Measurements from ENCODE around the gene EIF3L. TPM values are rescaled to one million over a fixed set of nuclear protein-coding genes. Genes with fewer than 3 reads are reported as not detected.

The EIF3L gene
- total RNA-seq, 1 donor from 2014 or later = 255 TPM

GRCh38 chr22:37893583-37893983 is 44.4 kb downstream of the EIF3L start:
- no peak for DNase-seq (ENCODE audit: low spot score)
- intact Hi-C loops (cut with DNase I) = no loop called here

- intact Hi-C loops (cut with DNase I) = no loop called here
- no peak for DNase-seq (ENCODE audit: low spot score)
Measured at GRCh38 chr22:37894939-37895670, 45.9 kb downstream of the EIF3L start.

DNA sequence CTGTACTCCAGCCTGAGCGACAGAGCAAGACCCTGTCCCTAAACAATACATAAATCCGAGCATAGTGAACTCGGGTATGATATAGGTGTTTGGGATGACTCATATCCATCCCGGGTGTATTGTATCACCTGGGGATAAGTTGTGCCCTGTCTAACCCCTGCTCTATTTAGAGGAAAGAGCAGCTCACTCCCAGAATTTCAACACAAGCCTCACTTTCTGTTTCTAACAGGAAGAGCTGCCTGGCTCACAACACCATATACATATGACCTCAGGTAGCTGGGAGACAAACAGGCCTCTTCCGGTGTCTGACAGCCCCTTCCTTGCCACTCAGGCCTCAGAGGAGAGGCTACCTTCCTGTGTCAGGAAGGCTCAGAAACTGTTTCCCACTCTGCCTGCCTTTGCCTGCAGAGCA is 47.0 kb downstream of the EIF3L start:
- intact Hi-C loops (cut with DNase I) = no loop called here
- no peak for DNase-seq (ENCODE audit: low spot score)

DNA sequence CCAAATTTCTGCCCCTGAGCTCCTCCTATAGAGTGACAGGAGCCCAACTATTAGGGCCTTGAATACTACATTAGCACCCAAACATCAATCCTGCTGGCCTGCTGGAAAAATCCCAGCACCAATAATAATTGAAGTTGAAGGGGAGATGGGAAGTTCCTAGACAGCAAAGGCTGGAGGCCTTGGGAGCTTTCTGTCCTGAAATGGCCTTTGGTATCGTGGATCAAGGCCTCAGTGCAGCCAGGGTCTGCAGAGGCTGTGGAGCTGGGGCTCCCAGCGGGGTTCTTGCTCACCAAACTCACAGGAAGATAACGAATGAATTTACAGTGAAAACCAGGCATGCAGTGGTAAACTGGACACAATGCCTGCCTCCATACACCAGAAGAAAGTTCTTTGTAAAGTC is 47.7 kb downstream of the EIF3L start:
- no peak for DNase-seq (ENCODE audit: low spot score)
- intact Hi-C loops (cut with DNase I) = no loop called here

- no peak for DNase-seq (ENCODE audit: low spot score)
- intact Hi-C loops (cut with DNase I) = no loop called here
Measured at GRCh38 chr22:37897807-37898206, 48.6 kb downstream of the EIF3L start.

DNA sequence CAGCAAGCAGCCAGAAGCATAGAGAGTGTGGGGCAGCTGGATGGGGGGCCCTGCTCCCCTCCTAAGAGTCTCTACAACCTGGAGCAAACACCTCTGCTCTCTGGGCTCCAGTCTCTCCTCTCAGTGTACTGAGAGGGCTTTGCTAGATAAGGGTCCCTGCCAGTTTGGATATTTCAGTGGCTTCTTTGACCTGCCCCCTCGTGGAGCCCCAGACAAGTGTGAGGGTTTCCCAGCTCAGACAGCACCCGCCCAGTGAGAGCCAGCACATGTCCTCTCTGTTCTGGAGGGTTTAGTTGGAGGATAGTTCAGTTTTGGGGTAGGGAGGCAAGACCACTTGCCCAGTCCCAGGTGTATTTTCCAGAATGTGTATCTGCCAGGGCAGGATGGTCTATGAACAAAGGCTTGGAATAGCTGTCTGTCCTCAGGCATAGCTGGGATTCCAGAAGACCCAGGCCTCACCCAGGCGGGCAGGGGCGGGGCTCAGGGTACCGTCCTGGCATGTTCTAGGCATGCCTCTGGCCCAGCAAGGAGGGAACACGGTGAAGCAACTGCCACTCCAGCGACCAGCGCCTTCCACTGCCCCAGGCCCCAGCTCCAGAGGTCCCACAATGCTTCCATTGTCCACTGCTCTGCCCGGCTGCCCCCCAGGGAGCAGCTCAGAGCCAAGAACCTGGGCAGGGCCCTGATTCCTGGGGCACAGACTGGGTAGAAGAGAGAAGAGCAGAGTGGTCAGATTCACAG is 49.4 kb downstream of the EIF3L start:
- intact Hi-C loops (cut with DNase I) = no loop called here
- no peak for DNase-seq (ENCODE audit: low spot score)

GRCh38 chr22:37904572-37905533 is 55.6 kb downstream of the EIF3L start:
- intact Hi-C loops (cut with DNase I) = no loop called here
- DNase-seq (ENCODE audit: low spot score) = no peak

GRCh38 chr22:37905534-37906363 is 56.5 kb downstream of the EIF3L start, which contains the start of gene MICALL1:
MICALL1 (plus strand) TSS chr22:37906297; CDS start chr22:37906423, 126 bp downstream.
- intact Hi-C loops (cut with DNase I) = no loop called here
- peak; percentile 82 for DNase-seq (ENCODE audit: low spot score)

DNA sequence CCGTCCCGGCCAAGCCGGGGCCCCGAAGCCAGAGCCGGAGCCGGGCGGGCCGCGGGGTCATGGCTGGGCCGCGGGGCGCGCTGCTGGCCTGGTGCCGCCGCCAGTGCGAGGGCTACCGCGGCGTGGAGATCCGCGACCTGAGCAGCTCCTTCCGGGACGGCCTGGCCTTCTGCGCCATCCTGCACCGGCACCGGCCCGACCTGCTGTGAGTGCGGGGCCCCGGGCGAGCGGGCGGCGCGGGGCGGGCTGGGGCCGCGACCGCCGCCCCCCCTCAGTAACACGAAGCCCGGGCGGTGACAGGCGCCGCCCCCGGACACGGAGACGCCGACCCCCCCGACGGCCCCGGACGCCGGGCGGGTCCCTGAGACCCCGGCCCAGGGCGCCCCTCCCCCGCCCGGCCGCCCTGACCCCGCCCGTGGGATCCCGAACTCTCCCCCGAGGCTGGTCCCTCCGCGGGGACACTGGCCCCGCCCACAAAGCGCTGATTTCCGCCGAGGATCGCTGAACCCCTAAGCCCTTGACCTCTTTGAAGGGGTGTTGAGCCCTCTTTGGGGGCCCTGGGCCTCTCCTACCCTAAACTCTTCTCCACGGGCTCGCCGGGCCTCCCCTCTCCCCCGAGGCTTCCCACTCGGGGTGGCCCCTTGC is 57.3 kb downstream of the EIF3L start:
- no peak for DNase-seq (ENCODE audit: low spot score)
- intact Hi-C loops (cut with DNase I) = no loop called here

- no peak for DNase-seq (ENCODE audit: low spot score)
- intact Hi-C loops (cut with DNase I) = no loop called here
Measured at GRCh38 chr22:37907036-37907954, 58.1 kb downstream of the EIF3L start.

GRCh38 chr22:37909766-37910165 is 60.5 kb downstream of the EIF3L start:
- no peak for DNase-seq (ENCODE audit: low spot score)

DNA sequence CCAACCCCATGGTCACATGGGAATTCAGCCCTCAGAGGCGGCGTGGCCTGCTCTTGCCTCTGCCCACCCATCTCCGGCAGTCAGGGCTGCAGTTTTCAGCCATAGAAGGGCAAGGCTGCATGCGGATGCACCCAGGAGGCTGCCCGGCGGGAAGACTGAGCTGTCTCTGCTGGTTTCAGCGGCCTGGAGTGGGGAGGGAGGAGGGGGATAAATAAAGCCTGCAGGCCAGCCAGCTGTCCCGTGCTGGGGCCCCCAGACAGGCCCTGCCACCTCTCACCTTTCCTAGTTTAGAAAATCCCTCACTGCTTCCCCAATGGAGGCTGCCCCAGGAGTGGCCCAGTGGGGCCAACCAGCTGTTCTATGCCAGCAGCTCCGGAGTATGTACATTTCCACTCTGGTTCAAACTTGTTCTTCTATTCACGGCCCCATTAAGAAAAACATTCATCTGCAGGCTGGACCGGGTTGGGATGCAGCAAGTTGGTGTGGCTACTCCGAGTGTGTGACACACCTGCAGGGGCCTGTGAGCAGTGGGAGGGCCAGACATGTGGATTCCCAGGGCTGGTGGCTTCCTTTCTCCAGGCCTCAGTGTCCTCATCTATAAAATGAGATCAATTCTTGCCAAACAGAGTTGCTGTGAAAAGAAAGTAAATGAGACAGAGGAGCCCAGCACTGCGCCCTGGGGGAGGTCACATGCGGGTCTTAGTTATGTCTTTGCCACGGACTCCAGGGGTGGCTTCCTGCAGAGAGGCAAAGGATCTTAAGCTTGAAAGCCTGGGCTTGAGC is 61.9 kb downstream of the EIF3L start:
- no peak for DNase-seq (ENCODE audit: low spot score)

More at GRCh38 chr22:37909766-37910165, 60.5 kb downstream of the EIF3L start:
- intact Hi-C loops (cut with DNase I) = no loop called here

GRCh38 chr22:37911697-37912096 is 62.5 kb downstream of the EIF3L start:
- DNase-seq (ENCODE audit: low spot score) = no peak
- intact Hi-C loops (cut with DNase I) = no loop called here

More for the DNA sequence above, 61.9 kb downstream of the EIF3L start:
- intact Hi-C loops (cut with DNase I) = no loop called here

DNA sequence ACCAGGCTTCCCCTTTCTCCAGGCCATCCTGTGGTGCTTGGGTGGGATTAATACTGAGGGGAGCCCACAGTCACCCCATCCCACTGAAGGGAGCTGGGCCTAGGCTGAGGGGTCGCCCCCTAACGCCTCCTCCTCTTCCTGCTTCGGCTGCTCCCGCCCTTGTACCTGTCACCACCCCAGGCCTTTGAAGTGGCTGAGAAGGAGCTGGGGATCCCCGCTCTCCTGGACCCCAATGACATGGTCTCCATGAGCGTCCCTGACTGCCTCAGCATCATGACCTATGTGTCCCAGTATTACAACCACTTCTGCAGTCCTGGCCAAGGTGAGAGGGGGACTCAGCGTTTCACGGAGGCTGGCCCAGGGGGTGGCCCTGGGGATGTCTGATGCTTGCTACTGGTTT is 63.0 kb downstream of the EIF3L start:
- intact Hi-C loops (cut with DNase I) = no loop called here
- no peak for DNase-seq (ENCODE audit: low spot score)

- intact Hi-C loops (cut with DNase I) = no loop called here
- no peak for DNase-seq (ENCODE audit: low spot score)
Measured at GRCh38 chr22:37913233-37913721, 64.1 kb downstream of the EIF3L start.

- DNase-seq (ENCODE audit: low spot score) = no peak
- intact Hi-C loops (cut with DNase I) = no loop called here
Measured at GRCh38 chr22:37916311-37916710, 67.1 kb downstream of the EIF3L start.
